ENCODE data around the gene SDSL.

DNA sequence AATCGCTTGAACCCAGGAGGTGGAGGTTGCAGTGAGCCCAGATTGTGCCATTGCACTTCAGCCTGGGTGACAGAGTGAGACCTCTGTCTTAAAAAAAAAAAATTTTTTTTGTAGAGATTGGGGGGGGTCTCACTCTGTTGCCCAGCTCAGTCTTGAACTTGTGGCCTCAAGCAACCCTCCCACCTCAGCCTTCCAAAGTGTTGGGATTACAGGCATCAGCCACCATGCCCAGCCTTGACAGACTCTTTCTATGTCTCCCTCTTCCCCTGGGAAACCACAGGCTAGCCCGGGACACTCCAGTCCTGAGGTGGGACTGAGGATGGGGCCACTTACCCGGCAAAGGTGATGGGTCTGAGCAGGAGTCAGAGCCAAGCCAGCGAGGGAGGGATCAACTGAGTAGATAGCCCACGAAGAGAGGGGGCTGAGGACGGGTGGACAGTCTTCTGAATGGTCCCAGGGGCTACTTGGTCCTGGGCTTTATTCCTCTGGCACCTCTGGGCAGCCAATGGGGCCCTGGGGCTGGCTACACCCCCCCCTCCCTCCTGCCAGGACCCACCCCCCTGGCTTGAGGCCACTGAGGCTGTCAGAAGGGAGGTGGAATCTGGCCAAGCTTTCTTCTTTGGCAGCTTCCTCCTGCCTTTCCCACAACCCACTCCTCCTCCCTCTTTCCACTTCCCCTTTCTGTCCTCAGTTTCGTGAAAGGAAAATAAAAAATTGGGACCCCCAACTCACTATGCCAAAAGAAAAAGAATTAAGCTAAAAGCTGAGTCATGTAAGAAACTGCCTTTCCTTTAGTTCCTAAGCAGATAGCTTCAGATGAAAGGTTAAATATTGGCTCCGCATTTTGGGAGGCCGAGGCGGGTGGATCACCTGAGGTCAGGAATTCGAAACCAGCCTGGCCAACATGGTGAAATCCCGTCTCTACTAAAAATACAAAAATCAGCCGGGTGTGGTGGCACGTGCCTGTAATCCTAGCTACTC is 18.5 kb upstream of the SDSL start, which contains the start of gene SDS:
- TF ChIP-seq, protein P1, sequence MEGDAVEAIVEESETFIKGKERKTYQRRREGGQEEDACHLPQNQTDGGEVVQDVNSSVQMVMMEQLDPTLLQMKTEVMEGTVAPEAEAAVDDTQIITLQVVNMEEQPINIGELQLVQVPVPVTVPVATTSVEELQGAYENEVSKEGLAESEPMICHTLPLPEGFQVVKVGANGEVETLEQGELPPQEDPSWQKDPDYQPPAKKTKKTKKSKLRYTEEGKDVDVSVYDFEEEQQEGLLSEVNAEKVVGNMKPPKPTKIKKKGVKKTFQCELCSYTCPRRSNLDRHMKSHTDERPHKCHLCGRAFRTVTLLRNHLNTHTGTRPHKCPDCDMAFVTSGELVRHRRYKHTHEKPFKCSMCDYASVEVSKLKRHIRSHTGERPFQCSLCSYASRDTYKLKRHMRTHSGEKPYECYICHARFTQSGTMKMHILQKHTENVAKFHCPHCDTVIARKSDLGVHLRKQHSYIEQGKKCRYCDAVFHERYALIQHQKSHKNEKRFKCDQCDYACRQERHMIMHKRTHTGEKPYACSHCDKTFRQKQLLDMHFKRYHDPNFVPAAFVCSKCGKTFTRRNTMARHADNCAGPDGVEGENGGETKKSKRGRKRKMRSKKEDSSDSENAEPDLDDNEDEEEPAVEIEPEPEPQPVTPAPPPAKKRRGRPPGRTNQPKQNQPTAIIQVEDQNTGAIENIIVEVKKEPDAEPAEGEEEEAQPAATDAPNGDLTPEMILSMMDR (conservative IDR thresholded peaks at IDR 0.05; ENCODE audit: low read length), result no peak
- no peak for TF ChIP-seq EZH2phosphoT487 (IDR thresholded peaks at IDR 0.05; ENCODE audit: borderline replicate concordance)

All from Loucy (cell line).